Effector memory CD8-positive, alpha-beta T cell (primary cell): ENCODE results near the gene ZNF793.
A peak's percentile ranks its signal among the peaks of the same experiment; 100 is the strongest.

Source experiments
- ATAC-seq: fragments of 150-1000 bp; cut with Tn5 transposase; replicated peaks from 2 replicates; pipeline ENCODE4 v1.10.0; 2021; ENCODE audit warnings: mild to moderate bottlenecking, moderate library complexity
- DNase-seq, 3 experiments: peaks; one replicate each; pipeline ENCODE4 v3.0.0; 2021
- H3K27ac Mint-ChIP-seq, 2 donors: one replicate each; pipeline ENCODE4 v1.8.0; 2022; ENCODE audit warnings: mild to moderate bottlenecking in 2 of 2, mixed read lengths in 2 of 2, moderate library complexity in 2 of 2
- H3K27me3 Mint-ChIP-seq, 2 donors: one replicate each; pipeline ENCODE4 v1.8.0; 2022; ENCODE audit warnings: mixed read lengths in 2 of 2
- H3K36me3 Mint-ChIP-seq: one replicate; pipeline ENCODE4 v1.8.0; 2022; ENCODE audit warnings: mild to moderate bottlenecking, moderate library complexity, mixed read lengths; ENCODE audit not compliant: insufficient read depth
- H3K4me1 Mint-ChIP-seq, 2 donors: one replicate each; pipeline ENCODE4 v1.8.0; 2022; ENCODE audit warnings: low read depth in 2 of 2, mixed read lengths in 2 of 2
- H3K4me3 Mint-ChIP-seq, 2 donors: one replicate each; pipeline ENCODE4 v1.8.0; 2022; ENCODE audit warnings: mild to moderate bottlenecking in 2 of 2, mixed read lengths in 2 of 2, moderate library complexity in 2 of 2
- H3K9me3 Mint-ChIP-seq, 2 donors: one replicate each; pipeline ENCODE4 v1.8.0; 2022; ENCODE audit warnings: mixed read lengths in 2 of 2
- total RNA-seq, 9 experiments: gene quantifications; one replicate each; lab custom pipeline; 2026; lab: John Stamatoyannopoulos, UW

The ZNF793 gene
- 3.9 to 25.4 (median 12.6) reads per million in 9 experiments for total RNA-seq

DNA sequence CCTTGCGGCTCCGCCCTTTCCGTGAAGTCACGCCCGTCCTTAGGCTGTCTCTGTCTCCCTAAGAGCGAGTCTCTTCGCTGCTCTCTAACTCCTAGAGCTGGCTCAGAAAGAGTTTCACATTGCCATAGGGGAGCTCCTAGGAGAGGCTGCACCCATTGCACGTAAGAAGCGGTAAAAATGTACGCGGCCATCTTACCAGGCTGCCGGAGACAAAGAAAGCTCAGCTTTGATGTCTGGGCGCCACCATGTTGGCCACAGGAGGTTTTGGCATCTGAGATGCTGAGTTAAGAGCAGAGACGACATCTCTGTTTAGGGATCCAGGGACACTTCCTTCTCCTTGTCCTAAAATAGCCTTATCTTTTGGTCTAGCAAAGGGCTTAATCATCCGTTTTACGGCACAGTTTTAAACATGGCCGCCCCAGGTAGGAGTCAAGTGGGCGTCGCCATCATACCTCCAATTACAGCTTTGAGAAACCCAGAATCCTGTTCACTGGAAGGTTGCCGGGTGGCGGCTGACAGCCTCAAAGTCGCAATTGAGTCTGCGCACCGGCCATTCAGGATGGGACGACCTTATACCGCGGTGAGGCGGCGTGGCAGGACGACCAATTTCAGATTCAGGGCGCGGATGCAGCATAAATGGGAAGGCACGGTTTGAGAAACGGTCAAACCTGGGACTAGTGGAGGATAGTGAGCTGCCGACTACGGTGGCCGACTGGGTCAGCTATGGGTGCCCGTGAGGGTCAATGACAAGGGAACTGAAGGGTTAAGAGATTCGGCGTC, at the start of gene ZNF793:
Gene ZNF793, plus strand, starts transcription at position 553 of the 780 bp plus-strand sequence. CDS start 16,501 bp downstream, outside the sequence.
- H3K36me3 Mint-ChIP-seq, result peaks cover 5% of the 10 kb centered on the region
- H3K9me3 Mint-ChIP-seq, result peaks cover 4 to 9% of the 10 kb centered on the region in 2 donors
- no peaks in the 10 kb centered on the region for H3K4me1 Mint-ChIP-seq
- H3K27ac Mint-ChIP-seq, result no peak within 1 kb of the TSS
- H3K4me3 Mint-ChIP-seq, result no peak within 1 kb of the TSS
- no peaks in the 10 kb centered on the region for H3K27me3 Mint-ChIP-seq
- DNase-seq (peak; percentile 64 to 67 (median 67)), ATAC-seq (peak; percentile 88)

DNA sequence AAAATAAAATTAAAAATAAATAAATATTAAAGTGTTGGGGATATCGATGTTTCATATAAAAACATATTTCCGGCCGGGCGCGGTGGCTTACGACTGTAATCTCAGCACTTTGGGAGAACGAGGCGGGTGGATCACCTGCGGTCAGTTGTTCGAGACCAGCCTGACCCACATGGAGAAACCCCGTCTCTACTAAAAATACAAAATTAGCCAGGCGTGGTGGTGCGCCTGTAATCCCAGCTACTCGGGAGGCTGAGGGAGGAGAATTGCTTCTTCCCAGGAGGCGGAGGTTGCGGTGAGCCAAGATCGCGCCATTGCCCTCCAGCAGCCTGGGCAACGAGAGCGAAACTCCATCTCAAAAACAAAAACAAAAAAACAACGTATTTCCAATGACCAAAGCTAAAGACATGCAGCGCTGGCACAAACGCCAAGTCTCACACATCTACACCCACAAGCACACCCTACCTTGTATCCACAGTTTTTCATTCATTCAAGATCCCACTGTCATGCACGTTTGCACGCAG, 40.4 kb upstream of the ZNF793 start:
- no peak for DNase-seq
- peaks cover 4 to 13% of the 10 kb centered on the region in 2 donors for H3K9me3 Mint-ChIP-seq
- H3K4me3 Mint-ChIP-seq, result peak overlapping the region; percentile 97 to 99
- peak overlapping the region; percentile 97 for H3K27ac Mint-ChIP-seq
- ATAC-seq, result no peak
- no peaks in the 10 kb centered on the region for H3K27me3 Mint-ChIP-seq
- H3K36me3 Mint-ChIP-seq, result peaks cover 44% of the 10 kb centered on the region
- H3K4me1 Mint-ChIP-seq, result peaks cover 26 to 39% of the 10 kb centered on the region in 2 donors

- Mint-ChIP-seq H3K4me1 (peaks cover 26 to 39% of the 10 kb centered on the region in 2 donors), H3K4me3 (peak within 1 kb of the TSS; percentile 97 to 99), H3K27ac (peak within 1 kb of the TSS; percentile 97), H3K27me3 (no peaks in the 10 kb centered on the region), H3K36me3 (peaks cover 44% of the 10 kb centered on the region), H3K9me3 (peaks cover 4 to 13% of the 10 kb centered on the region in 2 donors)
- DNase-seq, result peak; percentile 85 to 90 (median 85)
- peak; percentile 64 for ATAC-seq
Observed at GRCh38 chr19:37466798-37467607, 39.7 kb upstream of the ZNF793 start, which contains the start of gene ZNF569. TSS of gene ZNF569 (minus strand) at chr19:37467444. CDS start at chr19:37444921, 22,523 bp downstream.

- H3K4me1 Mint-ChIP-seq, result peaks cover 26 to 39% of the 10 kb centered on the region in 2 donors
- peak overlapping the region; percentile 97 to 99 for H3K4me3 Mint-ChIP-seq
- ATAC-seq, result no peak
- H3K27ac Mint-ChIP-seq, result peak overlapping the region; percentile 97
- peaks cover 44% of the 10 kb centered on the region for H3K36me3 Mint-ChIP-seq
- H3K27me3 Mint-ChIP-seq, result no peaks in the 10 kb centered on the region
- no peak for DNase-seq
- H3K9me3 Mint-ChIP-seq, result peaks cover 4 to 13% of the 10 kb centered on the region in 2 donors
Observed at GRCh38 chr19:37467608-37468090, 39.1 kb upstream of the ZNF793 start.

DNA sequence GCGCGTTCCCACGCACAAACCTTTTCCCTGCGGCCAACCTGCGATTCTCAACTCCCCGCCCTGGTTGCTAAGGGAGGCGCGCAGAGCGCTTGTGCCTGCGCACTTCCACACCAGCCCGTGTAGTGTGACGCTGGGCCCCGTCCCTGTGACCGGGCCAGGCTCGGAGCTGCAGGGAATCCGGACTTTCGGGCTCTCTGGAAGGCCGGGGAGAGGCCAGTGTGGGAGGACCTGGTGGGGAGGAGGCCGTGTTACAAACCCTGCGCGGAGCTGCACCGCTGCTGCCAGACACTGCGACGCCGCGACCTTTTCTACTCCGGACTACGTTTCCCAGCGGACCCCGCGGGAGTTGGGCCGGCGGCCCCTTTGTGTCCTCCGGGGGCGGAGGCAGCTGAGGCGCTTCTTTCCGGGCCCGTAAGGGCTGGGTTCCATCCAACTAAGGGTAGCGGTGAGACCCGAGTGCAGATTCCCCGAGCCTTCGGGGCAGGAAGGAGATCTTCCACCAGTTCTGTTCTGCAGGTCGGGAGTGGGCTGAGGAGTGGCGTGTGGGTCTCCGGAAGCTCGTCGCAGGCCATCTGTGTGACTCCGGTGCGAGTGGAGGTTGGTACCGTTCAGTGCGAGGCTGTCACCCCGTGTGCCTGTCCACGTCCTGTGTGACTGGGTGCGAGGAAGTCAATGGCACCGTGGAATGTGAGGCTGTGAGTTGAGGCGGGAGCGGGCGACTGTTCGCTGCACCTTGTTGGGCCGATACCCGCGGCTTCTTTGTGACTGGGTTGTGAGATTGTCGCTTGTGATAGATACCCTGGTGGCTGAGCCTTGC, 37.6 kb upstream of the ZNF793 start, which contains the start of gene ZNF570:
Gene ZNF570, plus strand, starts transcription at position 396 of the 817 bp plus-strand sequence. CDS start 999 bp downstream, outside the sequence.
- no peaks in the 10 kb centered on the region for H3K27me3 Mint-ChIP-seq
- DNase-seq (peak; percentile 84 to 87 (median 84)), ATAC-seq (peak; percentile 70)
- H3K36me3 Mint-ChIP-seq, result peaks cover 44% of the 10 kb centered on the region
- H3K4me1 Mint-ChIP-seq, result peaks cover 26 to 39% of the 10 kb centered on the region in 2 donors
- peak within 1 kb of the TSS; percentile 97 to 99 for H3K4me3 Mint-ChIP-seq
- H3K9me3 Mint-ChIP-seq, result peaks cover 4 to 13% of the 10 kb centered on the region in 2 donors
- H3K27ac Mint-ChIP-seq, result peak within 1 kb of the TSS; percentile 97 to 99

DNA sequence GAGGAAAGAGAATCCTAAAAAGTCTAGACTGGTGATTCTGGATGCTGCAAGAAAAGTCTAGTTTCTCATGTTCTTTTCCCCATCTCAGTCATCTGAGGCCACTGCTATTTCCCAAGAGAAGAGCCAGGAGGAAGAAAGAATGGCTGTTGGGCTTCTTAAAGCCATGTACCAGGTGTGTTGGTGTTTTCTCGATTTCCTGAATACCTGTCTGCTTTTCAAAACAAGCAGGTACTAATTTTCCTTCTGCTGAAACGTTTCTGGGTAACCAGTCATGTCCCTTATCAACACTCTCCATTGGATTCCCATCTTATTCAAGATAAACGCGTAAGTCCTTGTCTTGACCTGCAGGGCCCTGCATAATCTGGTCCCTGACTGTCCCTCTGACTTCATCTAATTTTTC, 36.5 kb upstream of the ZNF793 start:
- DNase-seq (no peak), ATAC-seq (no peak)
- Mint-ChIP-seq H3K27me3 (no peaks in the 10 kb centered on the region), H3K36me3 (peaks cover 38% of the 10 kb centered on the region), H3K9me3 (peaks cover 4 to 6% of the 10 kb centered on the region in 2 donors), H3K27ac (peak overlapping the region; percentile 97 to 99), H3K4me1 (peaks cover 26 to 35% of the 10 kb centered on the region in 2 donors), H3K4me3 (peak overlapping the region; percentile 97 to 99)

- no peak for ATAC-seq
- DNase-seq, result no peak
- H3K36me3 Mint-ChIP-seq, result peaks cover 49% of the 10 kb centered on the region
- H3K27me3 Mint-ChIP-seq, result no peaks in the 10 kb centered on the region
- H3K27ac Mint-ChIP-seq, result no peak overlapping the region
- H3K4me1 Mint-ChIP-seq, result peaks cover 18 to 24% of the 10 kb centered on the region in 2 donors
- peaks cover 7 to 16% of the 10 kb centered on the region in 2 donors for H3K9me3 Mint-ChIP-seq
- H3K4me3 Mint-ChIP-seq, result no peak overlapping the region
Observed at GRCh38 chr19:37472165-37472564, 34.6 kb upstream of the ZNF793 start.

DNA sequence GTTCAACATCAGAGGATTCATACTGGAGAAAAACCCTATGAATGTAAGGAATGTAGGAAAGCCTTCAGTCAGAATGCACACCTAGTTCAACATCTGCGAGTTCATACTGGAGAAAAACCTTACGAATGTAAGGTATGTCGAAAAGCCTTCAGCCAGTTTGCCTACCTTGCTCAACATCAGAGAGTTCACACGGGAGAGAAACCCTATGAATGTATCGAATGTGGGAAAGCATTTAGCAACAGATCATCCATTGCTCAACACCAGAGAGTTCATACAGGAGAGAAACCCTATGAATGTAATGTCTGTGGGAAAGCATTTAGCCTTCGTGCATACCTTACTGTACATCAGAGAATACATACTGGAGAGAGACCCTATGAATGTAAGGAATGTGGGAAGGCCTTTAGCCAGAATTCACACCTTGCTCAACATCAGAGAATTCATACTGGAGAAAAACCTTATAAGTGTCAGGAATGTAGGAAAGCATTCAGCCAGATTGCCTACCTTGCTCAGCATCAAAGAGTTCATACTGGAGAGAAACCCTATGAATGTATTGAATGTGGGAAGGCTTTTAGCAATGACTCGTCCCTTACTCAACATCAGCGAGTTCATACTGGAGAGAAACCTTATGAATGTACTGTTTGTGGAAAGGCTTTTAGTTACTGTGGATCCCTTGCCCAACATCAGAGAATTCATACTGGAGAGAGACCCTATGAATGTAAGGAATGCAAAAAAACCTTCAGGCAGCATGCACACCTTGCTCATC, 22.2 kb upstream of the ZNF793 start:
- peaks cover 14 to 23% of the 10 kb centered on the region in 2 donors for H3K9me3 Mint-ChIP-seq
- H3K27me3 Mint-ChIP-seq, result no peaks in the 10 kb centered on the region
- no peak overlapping the region for H3K27ac Mint-ChIP-seq
- ATAC-seq, result no peak
- no peaks in the 10 kb centered on the region for H3K4me1 Mint-ChIP-seq
- peaks cover 26% of the 10 kb centered on the region for H3K36me3 Mint-ChIP-seq
- no peak overlapping the region for H3K4me3 Mint-ChIP-seq
- no peak for DNase-seq

GRCh38 chr19:37492213-37492612, 14.5 kb upstream of the ZNF793 start:
- no peak for DNase-seq
- peaks cover 1% of the 10 kb centered on the region for H3K36me3 Mint-ChIP-seq

GRCh38 chr19:37505958-37506386, 767 bp upstream of the ZNF793 start:
- peak; percentile 2 for ATAC-seq
- peaks cover 4 to 9% of the 10 kb centered on the region in 2 donors for H3K9me3 Mint-ChIP-seq
- H3K4me1 Mint-ChIP-seq, result no peaks in the 10 kb centered on the region
- peaks cover 5% of the 10 kb centered on the region for H3K36me3 Mint-ChIP-seq
- no peak overlapping the region for H3K27ac Mint-ChIP-seq
- no peaks in the 10 kb centered on the region for H3K27me3 Mint-ChIP-seq
- H3K4me3 Mint-ChIP-seq, result no peak overlapping the region
- DNase-seq, result no peak

More at GRCh38 chr19:37492213-37492612, 14.5 kb upstream of the ZNF793 start:
- no peak overlapping the region for H3K4me3 Mint-ChIP-seq
- no peaks in the 10 kb centered on the region for H3K4me1 Mint-ChIP-seq
- peaks cover 9 to 26% of the 10 kb centered on the region in 2 donors for H3K9me3 Mint-ChIP-seq
- no peak overlapping the region for H3K27ac Mint-ChIP-seq
- H3K27me3 Mint-ChIP-seq, result no peaks in the 10 kb centered on the region
- ATAC-seq, result no peak

GRCh38 chr19:37507167-37507464, 377 bp downstream of the ZNF793 start:
- DNase-seq (no peak), ATAC-seq (no peak)
- H3K4me1 Mint-ChIP-seq, result no peaks in the 10 kb centered on the region
- no peaks in the 10 kb centered on the region for H3K27me3 Mint-ChIP-seq
- no peak overlapping the region for H3K27ac Mint-ChIP-seq
- peaks cover 5% of the 10 kb centered on the region for H3K36me3 Mint-ChIP-seq
- H3K9me3 Mint-ChIP-seq, result peaks cover 4 to 8% of the 10 kb centered on the region in 2 donors
- H3K4me3 Mint-ChIP-seq, result no peak overlapping the region

- Mint-ChIP-seq H3K9me3 (peaks cover 2 to 16% of the 10 kb centered on the region in 2 donors), H3K4me1 (peaks cover 0 to 6% of the 10 kb centered on the region in 2 donors)
Observed at GRCh38 chr19:37511186-37511585, 4.4 kb downstream of the ZNF793 start.

More at GRCh38 chr19:37511186-37511585, 4.4 kb downstream of the ZNF793 start:
- peaks cover 9% of the 10 kb centered on the region for H3K36me3 Mint-ChIP-seq
- no peaks in the 10 kb centered on the region for H3K27me3 Mint-ChIP-seq
- H3K4me3 Mint-ChIP-seq, result no peak overlapping the region
- no peak for DNase-seq
- ATAC-seq, result no peak
- no peak overlapping the region for H3K27ac Mint-ChIP-seq
